PC-9 (cell line): ENCODE data around the gene ADGRA1.

Source experiments
- EZH2 ChIP-seq: fragments of 200-600 bp; sonication (generic); IDR thresholded peaks from 2 replicates; pipeline ENCODE4 v1.8.0; 2017; ENCODE audit warnings: antibody characterized with exemption, low read depth
- TF ChIP-seq, protein P1 (sequence below): fragments of 200-600 bp; sonication (generic); conservative IDR thresholded peaks from 2 replicates; pipeline ENCODE4 v1.6.1; 2017; ENCODE audit warnings: mixed run types, antibody characterized with exemption, mild to moderate bottlenecking, moderate library complexity

DNA sequence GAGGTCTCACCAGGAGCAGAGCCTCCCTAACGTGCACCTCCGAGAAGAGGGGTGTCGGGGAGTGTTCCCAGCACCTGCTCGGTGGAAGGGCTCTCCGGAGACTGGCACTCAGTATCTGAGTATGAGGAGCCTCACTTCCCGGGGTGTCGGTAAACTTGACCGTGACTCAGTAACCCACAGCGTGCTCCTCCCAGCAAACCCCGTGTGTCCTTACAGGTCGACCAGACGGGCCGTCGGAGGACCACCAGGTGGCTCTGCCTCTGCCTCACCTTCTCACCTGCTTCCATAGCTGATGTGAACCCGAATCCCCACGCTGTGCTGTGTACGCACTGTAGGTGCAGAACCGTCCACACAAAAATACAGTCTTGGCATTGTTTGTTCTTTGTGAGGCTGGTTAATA, 43.3 kb downstream of the ADGRA1 start:
- TF ChIP-seq EZH2 = no peak
- TF ChIP-seq, protein P1, sequence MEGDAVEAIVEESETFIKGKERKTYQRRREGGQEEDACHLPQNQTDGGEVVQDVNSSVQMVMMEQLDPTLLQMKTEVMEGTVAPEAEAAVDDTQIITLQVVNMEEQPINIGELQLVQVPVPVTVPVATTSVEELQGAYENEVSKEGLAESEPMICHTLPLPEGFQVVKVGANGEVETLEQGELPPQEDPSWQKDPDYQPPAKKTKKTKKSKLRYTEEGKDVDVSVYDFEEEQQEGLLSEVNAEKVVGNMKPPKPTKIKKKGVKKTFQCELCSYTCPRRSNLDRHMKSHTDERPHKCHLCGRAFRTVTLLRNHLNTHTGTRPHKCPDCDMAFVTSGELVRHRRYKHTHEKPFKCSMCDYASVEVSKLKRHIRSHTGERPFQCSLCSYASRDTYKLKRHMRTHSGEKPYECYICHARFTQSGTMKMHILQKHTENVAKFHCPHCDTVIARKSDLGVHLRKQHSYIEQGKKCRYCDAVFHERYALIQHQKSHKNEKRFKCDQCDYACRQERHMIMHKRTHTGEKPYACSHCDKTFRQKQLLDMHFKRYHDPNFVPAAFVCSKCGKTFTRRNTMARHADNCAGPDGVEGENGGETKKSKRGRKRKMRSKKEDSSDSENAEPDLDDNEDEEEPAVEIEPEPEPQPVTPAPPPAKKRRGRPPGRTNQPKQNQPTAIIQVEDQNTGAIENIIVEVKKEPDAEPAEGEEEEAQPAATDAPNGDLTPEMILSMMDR = no peak
